ENCODE data around the gene IRF1. TPM values are rescaled to one million over a fixed set of nuclear protein-coding genes. Genes with fewer than 3 reads are reported as not detected.

IRF1 gene
- total RNA-seq: 10 to 100 TPM; 24.6 to 49.7 (median 32.1) TPM

- intact Hi-C loops (cut with DNase I): loop anchor here (10.0 kb wide), 1 partner anchor 564 kb away; the partner anchor contains the start of gene HSPA4
- H3K4me1 ChIP-seq: peaks cover 33 to 60% of the 10 kb centered on the region in 2 donors
- H3K4me3 ChIP-seq (replicated peaks in 1 of 3): peak within 1 kb of the TSS; percentile 67 to 93 (median 87)
- H3K36me3 ChIP-seq: peaks cover 12 to 18% of the 10 kb centered on the region in 2 donors
- TF ChIP-seq CTCF (IDR thresholded peaks at IDR 0.05): no peak
- TF ChIP-seq POLR2A (IDR thresholded peaks at IDR 0.05): peak; percentile 87 to 99
- 0% methylated on average over 13 to 26 of the region's 87 CpGs for WGBS, 2 donors
- no peaks in the 10 kb centered on the region for H3K9me3 ChIP-seq
- H3K27me3 ChIP-seq: no peaks in the 10 kb centered on the region
- H3K27ac ChIP-seq: peak within 1 kb of the TSS; percentile 92 to 99 (median 97)
- DNase-seq: peak; percentile 97
Observed at GRCh38 chr5:132490484-132491367, at the start of gene IRF1. Gene IRF1, minus strand, starts transcription at chr5:132490773. Its CDS starts 1,295 bp downstream, at chr5:132489478.

- intact Hi-C loops (cut with DNase I): no loop called here
- WGBS, 2 donors: 70 to 73% methylated on average over 5 of the region's 5 CpGs
- DNase-seq: no peak
Observed at GRCh38 chr5:132540149-132540548, 49.6 kb upstream of the IRF1 start.

GRCh38 chr5:132539716-132540115, 49.1 kb upstream of the IRF1 start:
- no peaks in the 10 kb centered on the region for H3K9me3 ChIP-seq
- no peaks in the 10 kb centered on the region for H3K27me3 ChIP-seq
- H3K36me3 ChIP-seq: no peaks in the 10 kb centered on the region
- no peak for TF ChIP-seq CTCF (IDR thresholded peaks at IDR 0.05)
- no peak for DNase-seq
- no peaks in the 10 kb centered on the region for H3K4me1 ChIP-seq
- intact Hi-C loops (cut with DNase I): loop anchor here (10.0 kb wide), 1 partner anchor 285 kb away; no protein-coding TSS in a partner anchor
- no peak overlapping the region for H3K4me3 ChIP-seq (replicated peaks in 1 of 3)
- no peak overlapping the region for H3K27ac ChIP-seq
- WGBS, 2 donors: 82 to 90% methylated on average over 4 of the region's 4 CpGs

More at GRCh38 chr5:132540149-132540548, 49.6 kb upstream of the IRF1 start:
- H3K9me3 ChIP-seq: no peaks in the 10 kb centered on the region
- H3K4me3 ChIP-seq (replicated peaks in 1 of 3): no peak overlapping the region
- H3K36me3 ChIP-seq: no peaks in the 10 kb centered on the region
- no peak overlapping the region for H3K27ac ChIP-seq
- no peak for TF ChIP-seq POLR2A (IDR thresholded peaks at IDR 0.05)
- TF ChIP-seq CTCF (IDR thresholded peaks at IDR 0.05): no peak
- no peaks in the 10 kb centered on the region for H3K4me1 ChIP-seq
- H3K27me3 ChIP-seq: no peaks in the 10 kb centered on the region

- DNase-seq: no peak
- intact Hi-C loops (cut with DNase I): loop anchor here (10.0 kb wide), 1 partner anchor 294 kb away; no protein-coding TSS in a partner anchor
- no peak for TF ChIP-seq CTCF (IDR thresholded peaks at IDR 0.05)
- TF ChIP-seq POLR2A (IDR thresholded peaks at IDR 0.05): no peak
- no peak overlapping the region for H3K4me3 ChIP-seq (replicated peaks in 1 of 3)
- no peak overlapping the region for H3K27ac ChIP-seq
- H3K4me1 ChIP-seq: no peaks in the 10 kb centered on the region
- H3K36me3 ChIP-seq: no peaks in the 10 kb centered on the region
- no peaks in the 10 kb centered on the region for H3K27me3 ChIP-seq
- 87% methylated on average over 4 of the region's 4 CpGs for WGBS, 2 donors
- H3K9me3 ChIP-seq: no peaks in the 10 kb centered on the region
Observed at GRCh38 chr5:132530946-132531345, 40.4 kb upstream of the IRF1 start.

Data from thyroid gland (tissue), 4 donors.